H1 (cell line): ENCODE results near the gene EVC2. TPM values are rescaled to one million over a fixed set of nuclear protein-coding genes. Genes with fewer than 3 reads are reported as not detected.

Experiments used
- CTCF ChIA-PET: fragments of 300-600 bp; sonication (Branson Sonifier 250); formaldehyde crosslinking; loops from one replicate; lab custom pipeline; 2021; ENCODE audit not compliant: partially characterized antibody; lab: Charles Lee
- POLR2A ChIA-PET: fragments of 300-600 bp; sonication (Branson Sonifier 250); formaldehyde crosslinking; loops from one replicate; lab custom pipeline; 2021; ENCODE audit warnings: inconsistent platforms; ENCODE audit not compliant: partially characterized antibody; lab: Charles Lee
- DNase-seq, 2 experiments: peaks; one replicate each; pipeline versions ENCODE4 v3.0.0 to v3.0.0-alpha.2; 2010 to 2022; ENCODE audit warnings: low spot score in 2 of 2, low read depth in 1 of 2, mixed read lengths in 1 of 2
- FAIRE-seq: peaks from 2 replicates; lab custom pipeline; 2011; peaks lifted over from hg19 to GRCh38; lab: Jason Lieb, UNC
- H2AFZ ChIP-seq: 2 replicates; pipeline ENCODE4 v1.8.1; 2012; ENCODE audit warnings: low read length, inconsistent platforms
- H2AK5ac ChIP-seq: 2 replicates; pipeline ENCODE4 v1.6.1; 2013; ENCODE audit warnings: low read depth, low read length
- H2BK120ac ChIP-seq: replicated peaks from 2 replicates; pipeline ENCODE3; 2013; ENCODE audit warnings: low read depth, low read length, inconsistent platforms
- H2BK12ac ChIP-seq: 2 replicates; pipeline ENCODE4 v1.6.1; 2013; ENCODE audit warnings: low read depth, low read length
- H2BK15ac ChIP-seq: 2 replicates; pipeline ENCODE4 v1.6.1; 2013; ENCODE audit warnings: low read length
- H2BK20ac ChIP-seq: 2 replicates; pipeline ENCODE4 v1.6.1; 2013; ENCODE audit warnings: low read length
- H2BK5ac ChIP-seq: 2 replicates; pipeline ENCODE4 v1.6.1; 2013; ENCODE audit warnings: low read depth, low read length
- H3K14ac ChIP-seq: 2 replicates; pipeline ENCODE4 v1.6.1; 2013; ENCODE audit warnings: inconsistent platforms; ENCODE audit not compliant: insufficient read length
- H3K18ac ChIP-seq: 2 replicates; pipeline ENCODE4 v1.6.1; 2013; ENCODE audit warnings: low read length; ENCODE audit errors: extremely low read depth
- H3K23ac ChIP-seq: 2 replicates; pipeline ENCODE4 v1.6.1; 2013; ENCODE audit warnings: inconsistent platforms; ENCODE audit not compliant: insufficient read length
- H3K23me2 ChIP-seq: 2 replicates; pipeline ENCODE4 v1.6.1; 2013; ENCODE audit warnings: low read depth, low read length
- H3K27ac ChIP-seq: 2 replicates; pipeline ENCODE4 v1.6.1; 2011; ENCODE audit warnings: low read depth, low read length, inconsistent platforms
- H3K27me3 ChIP-seq, 4 experiments: replicated peaks in 1 of 4; 1 replicate in 1 of 4; 2 replicates in 3 of 4; pipeline versions ENCODE4 v1.6.1 to v1.8.1; 2011 to 2013; ENCODE audit warnings: low read length in 3 of 4, mild to moderate bottlenecking in 3 of 4, inconsistent platforms in 2 of 4, mixed read lengths in 2 of 4, moderate library complexity in 1 of 4; ENCODE audit not compliant: control insufficient read depth in 3 of 4, insufficient read depth in 3 of 4; ENCODE audit errors: extremely low read depth in 1 of 4
- H3K36me3 ChIP-seq, 4 experiments: 2 replicates each; pipeline versions ENCODE4 v1.6.1 to v1.8.1; 2011 to 2013; ENCODE audit warnings: mild to moderate bottlenecking in 4 of 4, low read length in 3 of 4, moderate library complexity in 2 of 4, control low read depth in 1 of 4, inconsistent platforms in 1 of 4; ENCODE audit not compliant: insufficient read depth in 4 of 4, control insufficient read depth in 2 of 4
- H3K4ac ChIP-seq: replicated peaks from 2 replicates; pipeline ENCODE3; 2013; ENCODE audit warnings: low read length, low read depth, mixed read lengths, inconsistent platforms; ENCODE audit not compliant: insufficient read length
- H3K4me1 ChIP-seq, 4 experiments: replicated peaks in 1 of 4; 1 replicate in 1 of 4; 2 replicates in 3 of 4; pipeline versions ENCODE4 v1.6.1 to v1.8.1; 2011 to 2013; ENCODE audit warnings: low read length in 3 of 4, inconsistent platforms in 2 of 4, mixed read lengths in 1 of 4; ENCODE audit not compliant: insufficient read depth in 4 of 4, control insufficient read depth in 3 of 4
- H3K4me2 ChIP-seq, 2 experiments: 2 replicates each; pipeline versions ENCODE4 v1.6.1 to v1.8.1; 2011 to 2013; ENCODE audit warnings: low read depth in 2 of 2, low read length in 2 of 2, control low read depth in 1 of 2, inconsistent platforms in 1 of 2, mild to moderate bottlenecking in 1 of 2; ENCODE audit not compliant: insufficient read depth in 1 of 2
- H3K4me3 ChIP-seq, 4 experiments: fragments of 200-600, 300-600 bp in 1 of 4; sonication (generic), shearing (Covaris generic), sonication (Bioruptor Twin) in 1 of 4; 2 replicates each; pipeline versions ENCODE4 v1.5.1 to v1.8.1; 2011 to 2016; ENCODE audit warnings: low read length in 4 of 4, low read depth in 3 of 4, control low read depth in 2 of 4, inconsistent platforms in 2 of 4, mild to moderate bottlenecking in 2 of 4, mixed read lengths in 1 of 4, moderate library complexity in 1 of 4; ENCODE audit not compliant: insufficient read depth in 2 of 4; ENCODE audit errors: extremely low read depth in 1 of 4
- H3K56ac ChIP-seq: replicated peaks from 2 replicates; pipeline ENCODE3; 2013; ENCODE audit warnings: low read depth, mild to moderate bottlenecking, mixed read lengths, low read length, inconsistent platforms; ENCODE audit not compliant: insufficient read length
- H3K79me1 ChIP-seq: 2 replicates; pipeline ENCODE4 v1.6.1; 2013; ENCODE audit warnings: low read depth, low read length, control low read depth
- H3K79me2 ChIP-seq, 2 experiments: 2 replicates each; pipeline versions ENCODE4 v1.6.1 to v1.8.1; 2012 to 2013; ENCODE audit warnings: low read length in 2 of 2, mild to moderate bottlenecking in 2 of 2, inconsistent platforms in 1 of 2; ENCODE audit not compliant: insufficient read depth in 2 of 2, control insufficient read depth in 1 of 2
- H3K9ac ChIP-seq, 4 experiments: replicated peaks in 1 of 4; 1 replicate in 1 of 4; 2 replicates in 3 of 4; pipeline versions ENCODE4 v1.6.1 to v1.8.1; 2011 to 2013; ENCODE audit warnings: low read depth in 3 of 4, low read length in 3 of 4, control low read depth in 2 of 4, mild to moderate bottlenecking in 2 of 4, moderate library complexity in 2 of 4, inconsistent platforms in 1 of 4; ENCODE audit errors: extremely low read depth in 1 of 4
- H3K9me3 ChIP-seq, 2 experiments: 2 replicates each; pipeline versions ENCODE4 v1.6.1 to v1.8.1; 2012 to 2013; ENCODE audit warnings: mild to moderate bottlenecking in 2 of 2, moderate library complexity in 2 of 2, control low read depth in 1 of 2, inconsistent platforms in 1 of 2, low read depth in 1 of 2, low read length in 1 of 2, mixed read lengths in 1 of 2; ENCODE audit not compliant: insufficient read depth in 2 of 2
- H4K20me1 ChIP-seq, 2 experiments: replicated peaks in 1 of 2; 2 replicates each; pipeline versions ENCODE3 to v1.8.1; 2011 to 2013; ENCODE audit warnings: inconsistent platforms in 2 of 2, low read length in 2 of 2, mild to moderate bottlenecking in 1 of 2; ENCODE audit not compliant: insufficient read depth in 2 of 2, control insufficient read depth in 1 of 2
- H4K5ac ChIP-seq: 2 replicates; pipeline ENCODE4 v1.6.1; 2013; ENCODE audit warnings: low read length, low read depth, mixed read lengths, inconsistent platforms; ENCODE audit not compliant: insufficient read length
- H4K8ac ChIP-seq: 2 replicates; pipeline ENCODE4 v1.8.0; 2013; ENCODE audit warnings: mild to moderate bottlenecking, moderate library complexity, low read length, inconsistent platforms; ENCODE audit not compliant: insufficient read depth; ENCODE audit errors: extremely low read depth
- H4K91ac ChIP-seq: replicated peaks from 2 replicates; pipeline ENCODE3; 2013; ENCODE audit warnings: low read length, mixed read lengths, inconsistent platforms; ENCODE audit not compliant: insufficient read length
- BACH1 ChIP-seq: IDR thresholded peaks from 2 replicates; pipeline ENCODE4 v1.6.1; 2012; ENCODE audit warnings: low read length, improper control_type of control experiment
- CHD2 ChIP-seq: IDR thresholded peaks from 2 replicates; pipeline ENCODE4 v1.6.1; 2012; ENCODE audit warnings: low read length, improper control_type of control experiment
- EZH2 ChIP-seq: fragments of 200-600 bp; sonication (generic); IDR thresholded peaks from 2 replicates; pipeline ENCODE4 v1.7.1; 2012; ENCODE audit warnings: low read depth, mild to moderate bottlenecking, moderate library complexity, low read length, inconsistent platforms; ENCODE audit not compliant: severe bottlenecking
- FOSL1 ChIP-seq: IDR thresholded peaks from 2 replicates; pipeline ENCODE4 v1.6.1; 2011; ENCODE audit warnings: mild to moderate bottlenecking, low read depth, low read length, moderate library complexity; ENCODE audit not compliant: insufficient read depth
- JUND ChIP-seq: IDR thresholded peaks from 2 replicates; pipeline ENCODE4 v1.6.1; 2011; ENCODE audit warnings: mild to moderate bottlenecking, improper control_type of control experiment, low read length
- KDM5A ChIP-seq: fragments of 200-600 bp; IDR thresholded peaks from 2 replicates; pipeline ENCODE4 v1.7.1; 2012; ENCODE audit warnings: mild to moderate bottlenecking, low read length, inconsistent platforms, mixed read lengths
- NANOG ChIP-seq: IDR thresholded peaks from 2 replicates; pipeline ENCODE4 v1.6.1; 2011; ENCODE audit warnings: low read length, low read depth, mild to moderate bottlenecking, inconsistent platforms; ENCODE audit not compliant: insufficient read depth, poor library complexity, severe bottlenecking
- POLR2AphosphoS5 ChIP-seq: IDR thresholded peaks from 2 replicates; pipeline ENCODE4 v1.6.1; 2011; ENCODE audit warnings: low read depth, low read length
- POU5F1 ChIP-seq: IDR thresholded peaks from 2 replicates; pipeline ENCODE4 v1.6.1; 2011; ENCODE audit warnings: low read depth, mild to moderate bottlenecking, low read length, moderate library complexity
- SIX5 ChIP-seq: IDR thresholded peaks from 2 replicates; pipeline ENCODE4 v1.6.1; 2011; ENCODE audit warnings: mild to moderate bottlenecking, low read depth, low read length
- SP1 ChIP-seq: IDR thresholded peaks from 2 replicates; pipeline ENCODE4 v1.6.1; 2011; ENCODE audit warnings: low read depth, low read length
- SUZ12 ChIP-seq: fragments of 200-600 bp; sonication (generic); IDR thresholded peaks from 2 replicates; pipeline ENCODE4 v1.6.1; 2012; ENCODE audit warnings: mild to moderate bottlenecking, inconsistent platforms, low read length, moderate library complexity, mixed read lengths
- TCF12 ChIP-seq: IDR thresholded peaks from 2 replicates; pipeline ENCODE4 v1.6.1; 2011; ENCODE audit warnings: low read depth, mild to moderate bottlenecking, low read length
- TEAD4 ChIP-seq: IDR thresholded peaks from 2 replicates; pipeline ENCODE4 v1.6.1; 2012; ENCODE audit warnings: low read depth, low read length, inconsistent platforms, mixed read lengths
- USF2 ChIP-seq: IDR thresholded peaks from 2 replicates; pipeline ENCODE4 v1.6.1; 2011; ENCODE audit warnings: low read length, improper control_type of control experiment
- WGBS, 2 experiments: shearing (Covaris generic) in 1 of 2; methylation state at CpG; one replicate each; pipeline versions ENCODE4 v1.1.6 to v1.1.7; 2013 to 2015; ENCODE audit warnings: low lambda C conversion rate in 2 of 2, mixed read lengths in 2 of 2, inconsistent platforms in 1 of 2, low coverage in 1 of 2, missing lambda C conversion rate in 1 of 2; ENCODE audit not compliant: insufficient replicate concordance in 2 of 2, insufficient coverage in 1 of 2, insufficient read length in 1 of 2; ENCODE audit errors: extremely low coverage in 1 of 2, missing lambda C conversion rate in 1 of 2; 5-methylcytosine and 5-hydroxymethylcytosine counted together
- polyA plus RNA-seq, 7 experiments: library from polyadenylated mRNA; depleted of rRNA in 3 of 7; stranded (reverse) in 5 of 7; unstranded in 2 of 7; fragments of >200 nt in 5 of 7; fragments of 200-250 nt in 2 of 7; gene quantifications; 1 replicate in 5 of 7; 2 replicates in 1 of 7; 4 replicates in 1 of 7; pipeline versions ENCODE4 v1.2.1 to v1.2.3, GENCODE V29; 2011 to 2013; ENCODE audit warnings: missing spikeins in 2 of 7, mixed read lengths in 2 of 7
- total RNA-seq: library from RNA; stranded (reverse); fragmentation: NEBNext Ultra II Directional; extraction: Animal tissue kit (Norgen Biotek cat#: 25700); gene quantifications from 2 replicates; pipeline ENCODE4 v1.2.1, GENCODE V29; 2021

The EVC2 gene
- total and polyA plus RNA-seq, 2 of the 8 experiments (the other 6 are each of a cell fraction or from before 2014, with no cell fraction given), result 0.73 to 5.9 TPM

- Histone ChIP-seq H3K18ac (no peak overlapping the region), H2AK5ac (no peak overlapping the region), H4K91ac (no peak overlapping the region), H3K9me3 (no peaks in the 10 kb centered on the region), H3K56ac (no peak overlapping the region), H4K20me1 (peaks cover 0 to 5% of the 10 kb centered on the region in 2 experiments), H2BK12ac (no peak overlapping the region), H4K8ac (no peak overlapping the region), H3K9ac (no peak overlapping the region), H3K14ac (no peak overlapping the region), H3K27ac (no peak overlapping the region), H2BK20ac (no peak overlapping the region), H3K4ac (no peak overlapping the region), H3K79me1 (no peaks in the 10 kb centered on the region), H2BK120ac (no peak overlapping the region), H4K5ac (no peak overlapping the region), H2BK5ac (no peak overlapping the region), H3K79me2 (no peaks in the 10 kb centered on the region), H3K4me3 (no peak overlapping the region), H3K36me3 (peaks cover 0 to 8% (median 5%) of the 10 kb centered on the region in 4 experiments; a peak in 3 of 8 replicates), H3K4me1 (peaks cover 0 to 3% (median 2%) of the 10 kb centered on the region in 4 experiments; a peak in 2 of 7 replicates), H2BK15ac (no peak overlapping the region), H3K23me2 (peaks cover 6% of the 10 kb centered on the region; the same call in 1 of the 2 replicates), H2AFZ (no peak overlapping the region), H3K27me3 (no peaks in the 10 kb centered on the region), H3K4me2 (no peak overlapping the region), H3K23ac (no peak overlapping the region)
- CTCF ChIA-PET, result interaction anchor here (2.2 kb wide), 1 partner anchor 20 kb away, joined by 8 read pairs; no protein-coding TSS in a partner anchor
- POLR2A ChIA-PET, result no interaction called here
- DNase-seq (no peak), FAIRE-seq (no peak)
- 88% methylated on average over 4 of the region's 4 CpGs; no CpG with 5 or more reads in 1 of the 2 experiments for WGBS, 2 experiments
- no peak for TF ChIP-seq SP1
- no peak for TF ChIP-seq SIX5
- no peak for TF ChIP-seq NANOG
- TF ChIP-seq POU5F1, result no peak
- TF ChIP-seq TCF12, result no peak
- TF ChIP-seq BACH1, result no peak
- no peak for TF ChIP-seq EZH2
- TF ChIP-seq USF2, result no peak
- TF ChIP-seq TEAD4, result no peak
- no peak for TF ChIP-seq KDM5A
- no peak for TF ChIP-seq SUZ12
- no peak for TF ChIP-seq POLR2AphosphoS5
- no peak for TF ChIP-seq CHD2
- TF ChIP-seq JUND, result no peak
- no peak for TF ChIP-seq FOSL1
Measured at GRCh38 chr4:5638976-5639375, 69.4 kb downstream of the EVC2 start.
